Measurements from ENCODE around the gene RALGDS.

- TF ChIP-seq SMC3 (conservative IDR thresholded peaks at IDR 0.05; ENCODE audit: insufficient read depth, low read depth, low read length) (no peak), ARHGAP35 (IDR thresholded peaks at IDR 0.05; ENCODE audit: partially characterized antibody) (no peak), POLR2A (conservative IDR thresholded peaks at IDR 0.05) (0 out of 2 replicates have a peak, but pooled peaks have one; percentile 15), BRF1 (IDR thresholded peaks at IDR 0.05; ENCODE audit: borderline replicate concordance, extremely low read depth, insufficient read length) (no peak), ZBTB2 (IDR thresholded peaks at IDR 0.05) (no peak), RAD21 (CRISPR knock-in tag; conservative IDR thresholded peaks at IDR 0.05 in 1 of 2, IDR thresholded peaks at IDR 0.05 in 1 of 2) (no peak)
- TF ChIP-seq, protein P1, sequence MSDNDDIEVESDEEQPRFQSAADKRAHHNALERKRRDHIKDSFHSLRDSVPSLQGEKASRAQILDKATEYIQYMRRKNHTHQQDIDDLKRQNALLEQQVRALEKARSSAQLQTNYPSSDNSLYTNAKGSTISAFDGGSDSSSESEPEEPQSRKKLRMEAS (CRISPR knock-in tag; IDR thresholded peaks at IDR 0.05), result no peak
- TF ChIP-seq, protein P2, sequence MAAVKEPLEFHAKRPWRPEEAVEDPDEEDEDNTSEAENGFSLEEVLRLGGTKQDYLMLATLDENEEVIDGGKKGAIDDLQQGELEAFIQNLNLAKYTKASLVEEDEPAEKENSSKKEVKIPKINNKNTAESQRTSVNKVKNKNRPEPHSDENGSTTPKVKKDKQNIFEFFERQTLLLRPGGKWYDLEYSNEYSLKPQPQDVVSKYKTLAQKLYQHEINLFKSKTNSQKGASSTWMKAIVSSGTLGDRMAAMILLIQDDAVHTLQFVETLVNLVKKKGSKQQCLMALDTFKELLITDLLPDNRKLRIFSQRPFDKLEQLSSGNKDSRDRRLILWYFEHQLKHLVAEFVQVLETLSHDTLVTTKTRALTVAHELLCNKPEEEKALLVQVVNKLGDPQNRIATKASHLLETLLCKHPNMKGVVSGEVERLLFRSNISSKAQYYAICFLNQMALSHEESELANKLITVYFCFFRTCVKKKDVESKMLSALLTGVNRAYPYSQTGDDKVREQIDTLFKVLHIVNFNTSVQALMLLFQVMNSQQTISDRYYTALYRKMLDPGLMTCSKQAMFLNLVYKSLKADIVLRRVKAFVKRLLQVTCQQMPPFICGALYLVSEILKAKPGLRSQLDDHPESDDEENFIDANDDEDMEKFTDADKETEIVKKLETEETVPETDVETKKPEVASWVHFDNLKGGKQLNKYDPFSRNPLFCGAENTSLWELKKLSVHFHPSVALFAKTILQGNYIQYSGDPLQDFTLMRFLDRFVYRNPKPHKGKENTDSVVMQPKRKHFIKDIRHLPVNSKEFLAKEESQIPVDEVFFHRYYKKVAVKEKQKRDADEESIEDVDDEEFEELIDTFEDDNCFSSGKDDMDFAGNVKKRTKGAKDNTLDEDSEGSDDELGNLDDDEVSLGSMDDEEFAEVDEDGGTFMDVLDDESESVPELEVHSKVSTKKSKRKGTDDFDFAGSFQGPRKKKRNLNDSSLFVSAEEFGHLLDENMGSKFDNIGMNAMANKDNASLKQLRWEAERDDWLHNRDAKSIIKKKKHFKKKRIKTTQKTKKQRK (IDR thresholded peaks at IDR 0.05; ENCODE audit: borderline replicate concordance, low read depth, low read length), result no peak
Observed at GRCh38 chr9:133124123-133124906, 3.3 kb upstream of the RALGDS start.
